ENCODE measurements around the gene CHRDL2. TPM values are rescaled to one million over a fixed set of nuclear protein-coding genes. Genes with fewer than 3 reads are reported as not detected.

The CHRDL2 gene
- total and polyA plus RNA-seq, 5 donors from 2014 or later: not detected

DNA sequence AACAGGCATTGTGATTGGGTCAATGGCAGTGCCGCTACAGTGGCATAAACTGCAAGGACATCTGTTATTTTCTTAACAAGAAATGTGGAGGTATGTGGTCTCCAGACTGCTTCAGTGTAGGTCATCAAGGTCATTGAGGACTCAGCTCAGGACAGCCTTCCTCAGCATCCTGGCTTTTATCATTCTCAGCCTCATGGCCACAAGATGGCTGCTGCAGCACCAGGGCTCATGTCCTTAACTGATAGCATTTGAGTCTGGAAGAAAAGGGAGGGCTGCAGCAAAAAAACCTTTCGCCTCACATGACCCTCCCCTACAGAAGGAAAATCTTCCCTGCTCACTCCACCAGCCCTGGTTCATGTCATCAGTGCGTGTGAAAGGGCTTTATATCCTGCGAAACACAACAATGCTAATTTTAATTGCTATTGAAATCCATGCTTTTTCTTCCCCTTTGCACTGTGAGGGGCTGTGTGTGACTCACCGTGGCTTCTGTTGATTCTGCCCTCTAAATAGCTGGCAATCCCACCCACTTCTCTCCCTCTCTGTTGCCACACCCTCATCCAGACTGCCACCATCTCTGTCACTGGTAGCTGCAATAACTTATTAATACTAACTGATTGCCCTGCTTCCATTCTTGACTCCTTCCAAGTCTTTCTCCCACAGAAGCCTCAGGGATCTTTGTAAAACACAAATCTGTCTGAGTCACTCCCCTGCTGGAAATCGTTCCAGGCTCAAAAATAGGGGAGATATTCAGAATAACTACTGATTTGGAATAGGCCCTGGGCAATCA is 43.8 kb downstream of the CHRDL2 start:
- peaks cover 6% of the 10 kb centered on the region for H3K27me3 ChIP-seq (ENCODE audit: control insufficient read depth, insufficient read depth, low read length)
- Mint-ChIP-seq H3K36me3 (no peaks in the 10 kb centered on the region), H3K9me3 (peaks cover 0 to 2% (median 0%) of the 10 kb centered on the region in 7 donors), H3K4me1 (peaks cover 0 to 7% (median 2%) of the 10 kb centered on the region in 4 donors), H3K4me3 (no peak overlapping the region), H3K27me3 (peaks cover 5% of the 10 kb centered on the region), H3K27ac (no peak overlapping the region)
- no peaks in the 10 kb centered on the region for H3K36me3 ChIP-seq (ENCODE audit: control insufficient read depth, insufficient read depth, low read length)
- no peaks in the 10 kb centered on the region for H3K9me3 ChIP-seq (ENCODE audit: control insufficient read depth in 2 of 2, low read length in 2 of 2)
- H3K4me3 ChIP-seq (ENCODE audit: low read depth, low read length): no peak overlapping the region
- DNase-seq (no peak), ATAC-seq (ENCODE audit: low read depth in 2 of 2) (no peak)
- H3K27ac ChIP-seq (ENCODE audit: insufficient read depth, low read length, poor library complexity, severe bottlenecking): no peak overlapping the region
- H3K4me1 ChIP-seq (ENCODE audit: control insufficient read depth, insufficient read depth, low read length, poor library complexity, severe bottlenecking): peaks cover 7% of the 10 kb centered on the region

DNA sequence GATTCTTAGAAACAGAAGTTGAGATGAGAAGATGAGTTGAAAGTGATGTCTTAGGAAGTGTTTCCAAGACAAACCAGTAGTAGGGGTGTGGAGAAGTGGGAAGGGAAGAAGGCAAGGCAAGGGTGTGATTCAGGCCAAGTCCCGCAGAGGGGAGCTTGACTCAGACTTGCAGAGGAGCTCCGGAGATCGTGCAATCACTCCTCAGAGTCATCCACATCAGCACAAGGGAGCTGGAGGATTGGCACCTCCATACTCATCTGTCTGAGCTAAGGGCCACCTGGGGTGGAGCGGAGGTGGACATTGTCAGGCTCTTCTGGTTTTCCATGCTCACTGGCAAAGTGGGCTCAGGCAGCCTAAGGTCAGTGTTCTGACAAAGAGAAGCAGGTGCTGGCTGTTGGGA is 44.4 kb downstream of the CHRDL2 start:
- no peaks in the 10 kb centered on the region for H3K36me3 ChIP-seq (ENCODE audit: control insufficient read depth, insufficient read depth, low read length)

DNA sequence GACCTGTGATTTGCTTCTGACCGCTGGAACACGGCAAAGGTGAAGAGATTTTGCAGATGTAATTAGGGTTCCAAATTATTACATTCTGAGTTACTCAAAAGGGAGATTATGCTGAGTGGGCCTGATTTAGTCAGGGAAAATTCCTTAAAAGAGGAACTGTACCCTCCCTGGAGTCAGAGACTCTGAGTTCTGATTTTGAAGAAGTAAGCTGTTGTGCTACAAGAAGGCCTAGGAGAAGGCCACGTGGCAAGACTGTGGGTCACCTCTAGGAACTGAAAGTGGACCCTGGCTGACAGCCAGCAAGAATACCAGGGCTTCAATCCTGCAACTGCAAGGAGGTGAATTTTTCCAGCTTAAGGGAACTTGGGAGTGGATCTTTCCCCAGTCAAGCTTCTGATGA is 45.3 kb downstream of the CHRDL2 start:
- H3K4me1 Mint-ChIP-seq: peaks cover 0 to 7% (median 2%) of the 10 kb centered on the region in 4 donors
- ATAC-seq (ENCODE audit: low read depth in 2 of 2) (no peak), DNase-seq (no peak)
- H3K36me3 ChIP-seq (ENCODE audit: control insufficient read depth, insufficient read depth, low read length): no peaks in the 10 kb centered on the region
- H3K9me3 ChIP-seq (ENCODE audit: control insufficient read depth in 2 of 2, low read length in 2 of 2): no peaks in the 10 kb centered on the region
- H3K27me3 Mint-ChIP-seq: peaks cover 5% of the 10 kb centered on the region
- no peak overlapping the region for H3K4me3 ChIP-seq (ENCODE audit: low read depth, low read length)
- H3K9me3 Mint-ChIP-seq: peaks cover 0 to 2% (median 0%) of the 10 kb centered on the region in 7 donors
- peaks cover 7% of the 10 kb centered on the region for H3K27me3 ChIP-seq (ENCODE audit: control insufficient read depth, insufficient read depth, low read length)
- H3K36me3 Mint-ChIP-seq: no peaks in the 10 kb centered on the region
- H3K4me3 Mint-ChIP-seq: no peak overlapping the region
- H3K27ac Mint-ChIP-seq: no peak overlapping the region
- H3K4me1 ChIP-seq (ENCODE audit: control insufficient read depth, insufficient read depth, low read length, poor library complexity, severe bottlenecking): peaks cover 7% of the 10 kb centered on the region
- no peak overlapping the region for H3K27ac ChIP-seq (ENCODE audit: insufficient read depth, low read length, poor library complexity, severe bottlenecking)

More for the DNA sequence above, 44.4 kb downstream of the CHRDL2 start:
- Mint-ChIP-seq H3K9me3 (peaks cover 0 to 2% (median 0%) of the 10 kb centered on the region in 7 donors), H3K27ac (peak overlapping the region in 1 of 3 donors; percentile 6), H3K36me3 (no peaks in the 10 kb centered on the region), H3K27me3 (peaks cover 5% of the 10 kb centered on the region), H3K4me3 (no peak overlapping the region), H3K4me1 (peaks cover 0 to 7% (median 2%) of the 10 kb centered on the region in 4 donors)
- H3K4me1 ChIP-seq (ENCODE audit: control insufficient read depth, insufficient read depth, low read length, poor library complexity, severe bottlenecking): peaks cover 7% of the 10 kb centered on the region
- H3K9me3 ChIP-seq (ENCODE audit: control insufficient read depth in 2 of 2, low read length in 2 of 2): no peaks in the 10 kb centered on the region
- DNase-seq (no peak), ATAC-seq (ENCODE audit: low read depth in 2 of 2) (no peak)
- H3K4me3 ChIP-seq (ENCODE audit: low read depth, low read length): no peak overlapping the region
- peaks cover 7% of the 10 kb centered on the region for H3K27me3 ChIP-seq (ENCODE audit: control insufficient read depth, insufficient read depth, low read length)
- H3K27ac ChIP-seq (ENCODE audit: insufficient read depth, low read length, poor library complexity, severe bottlenecking): no peak overlapping the region

DNA sequence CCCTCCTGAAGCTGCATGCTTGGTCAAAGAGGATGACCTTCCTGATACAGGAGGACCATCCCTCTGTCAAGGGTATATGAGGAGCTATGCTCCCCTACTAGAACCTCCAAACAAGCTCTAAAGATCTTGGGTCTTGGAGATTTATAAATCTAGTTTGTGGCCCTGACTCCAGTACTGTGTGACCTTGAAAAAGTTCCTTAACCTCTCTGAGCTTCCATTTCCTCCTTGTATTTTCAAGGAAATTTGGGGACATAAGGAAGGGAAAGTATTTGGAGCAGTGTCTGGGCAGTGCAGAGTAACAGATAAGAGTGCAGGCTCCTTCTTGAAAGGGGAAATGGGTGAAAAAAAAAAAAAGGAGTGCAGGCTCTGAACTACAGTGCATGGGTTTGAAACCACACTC is 45.9 kb downstream of the CHRDL2 start:
- no peak for DNase-seq
- ATAC-seq (ENCODE audit: low read depth in 2 of 2): no peak
- Histone ChIP-seq H3K4me3 (ENCODE audit: low read depth, low read length) (no peak overlapping the region), H3K27ac (ENCODE audit: insufficient read depth, low read length, poor library complexity, severe bottlenecking) (no peak overlapping the region), H3K9me3 (ENCODE audit: control insufficient read depth in 2 of 2, low read length in 2 of 2) (no peaks in the 10 kb centered on the region), H3K36me3 (ENCODE audit: control insufficient read depth, insufficient read depth, low read length) (no peaks in the 10 kb centered on the region), H3K27me3 (ENCODE audit: control insufficient read depth, insufficient read depth, low read length) (peaks cover 7% of the 10 kb centered on the region), H3K4me1 (ENCODE audit: control insufficient read depth, insufficient read depth, low read length, poor library complexity, severe bottlenecking) (peaks cover 7% of the 10 kb centered on the region)
- Mint-ChIP-seq H3K4me3 (no peak overlapping the region), H3K36me3 (no peaks in the 10 kb centered on the region), H3K9me3 (peaks cover 0 to 2% (median 0%) of the 10 kb centered on the region in 7 donors), H3K27me3 (peaks cover 9% of the 10 kb centered on the region), H3K27ac (no peak overlapping the region), H3K4me1 (peaks cover 0 to 7% (median 2%) of the 10 kb centered on the region in 4 donors)

DNA sequence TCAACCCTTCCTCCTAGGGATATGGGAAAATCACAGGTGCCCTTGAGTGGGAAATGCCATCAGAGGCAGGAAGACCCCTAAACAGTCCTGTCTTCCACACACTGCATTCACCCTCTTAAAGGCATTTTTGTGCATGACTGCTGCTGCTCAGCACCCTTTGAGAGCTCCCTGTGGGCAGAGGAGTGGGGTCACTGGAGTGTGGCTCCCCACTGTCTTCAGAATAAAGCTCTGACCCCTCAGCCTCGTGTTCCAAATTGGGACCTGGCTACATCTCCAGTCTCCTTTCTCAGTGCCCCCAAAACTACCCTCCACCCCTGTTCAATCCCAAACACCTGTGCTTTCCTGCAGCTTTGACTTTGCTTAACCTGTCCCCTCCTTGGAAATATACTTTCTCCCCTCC is 46.6 kb downstream of the CHRDL2 start:
- H3K4me3 Mint-ChIP-seq: no peak overlapping the region
- H3K9me3 Mint-ChIP-seq: peaks cover 0 to 2% (median 0%) of the 10 kb centered on the region in 7 donors
- no peak for ATAC-seq (ENCODE audit: low read depth in 2 of 2)
- H3K4me1 ChIP-seq (ENCODE audit: control insufficient read depth, insufficient read depth, low read length, poor library complexity, severe bottlenecking): peaks cover 7% of the 10 kb centered on the region
- H3K27ac ChIP-seq (ENCODE audit: insufficient read depth, low read length, poor library complexity, severe bottlenecking): no peak overlapping the region
- no peak overlapping the region for H3K4me3 ChIP-seq (ENCODE audit: low read depth, low read length)
- peaks cover 13% of the 10 kb centered on the region for H3K27me3 Mint-ChIP-seq
- H3K9me3 ChIP-seq (ENCODE audit: control insufficient read depth in 2 of 2, low read length in 2 of 2): no peaks in the 10 kb centered on the region
- no peaks in the 10 kb centered on the region for H3K36me3 ChIP-seq (ENCODE audit: control insufficient read depth, insufficient read depth, low read length)
- H3K36me3 Mint-ChIP-seq: no peaks in the 10 kb centered on the region
- peaks cover 0 to 7% (median 2%) of the 10 kb centered on the region in 4 donors for H3K4me1 Mint-ChIP-seq
- H3K27ac Mint-ChIP-seq: no peak overlapping the region
- no peak for DNase-seq
- H3K27me3 ChIP-seq (ENCODE audit: control insufficient read depth, insufficient read depth, low read length): peaks cover 7% of the 10 kb centered on the region

DNA sequence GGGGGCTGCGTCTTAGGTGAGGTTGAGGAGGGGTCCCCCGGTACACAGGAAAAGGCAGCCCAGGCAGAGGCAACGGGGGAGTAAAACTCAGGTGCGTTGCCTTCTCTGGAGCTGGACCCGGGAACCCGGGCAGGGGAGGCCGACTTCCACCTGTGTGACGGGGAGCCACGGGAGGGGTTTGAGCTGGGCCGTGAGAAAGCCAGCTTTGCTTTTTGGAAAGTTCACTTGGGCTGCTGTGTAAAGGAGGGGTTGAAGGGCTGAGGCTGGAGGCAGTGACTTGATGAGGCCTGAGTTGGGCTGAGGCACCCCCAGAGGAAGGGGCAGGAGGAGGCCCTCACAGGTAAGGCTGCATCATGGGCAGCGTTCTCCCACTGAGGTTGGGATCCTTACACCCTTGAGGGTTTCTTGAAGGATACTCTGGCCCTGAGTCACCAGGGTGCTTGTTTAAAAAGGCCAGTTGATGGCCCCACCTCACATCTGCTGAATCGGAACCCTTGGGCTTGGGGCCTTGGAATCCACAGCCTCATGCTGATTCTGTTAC is 47.2 kb downstream of the CHRDL2 start:
- ATAC-seq (ENCODE audit: low read depth in 2 of 2) (no peak), DNase-seq (no peak)
- Mint-ChIP-seq H3K27ac (no peak overlapping the region), H3K4me3 (no peak overlapping the region), H3K4me1 (peaks cover 0 to 7% (median 2%) of the 10 kb centered on the region in 4 donors), H3K9me3 (peaks cover 0 to 2% (median 0%) of the 10 kb centered on the region in 7 donors), H3K36me3 (no peaks in the 10 kb centered on the region), H3K27me3 (peaks cover 13% of the 10 kb centered on the region)
- no peaks in the 10 kb centered on the region for H3K9me3 ChIP-seq (ENCODE audit: control insufficient read depth in 2 of 2, low read length in 2 of 2)
- H3K27ac ChIP-seq (ENCODE audit: insufficient read depth, low read length, poor library complexity, severe bottlenecking): no peak overlapping the region
- peaks cover 7% of the 10 kb centered on the region for H3K4me1 ChIP-seq (ENCODE audit: control insufficient read depth, insufficient read depth, low read length, poor library complexity, severe bottlenecking)
- H3K4me3 ChIP-seq (ENCODE audit: low read depth, low read length): no peak overlapping the region
- no peaks in the 10 kb centered on the region for H3K36me3 ChIP-seq (ENCODE audit: control insufficient read depth, insufficient read depth, low read length)
- H3K27me3 ChIP-seq (ENCODE audit: control insufficient read depth, insufficient read depth, low read length): peaks cover 7% of the 10 kb centered on the region

DNA sequence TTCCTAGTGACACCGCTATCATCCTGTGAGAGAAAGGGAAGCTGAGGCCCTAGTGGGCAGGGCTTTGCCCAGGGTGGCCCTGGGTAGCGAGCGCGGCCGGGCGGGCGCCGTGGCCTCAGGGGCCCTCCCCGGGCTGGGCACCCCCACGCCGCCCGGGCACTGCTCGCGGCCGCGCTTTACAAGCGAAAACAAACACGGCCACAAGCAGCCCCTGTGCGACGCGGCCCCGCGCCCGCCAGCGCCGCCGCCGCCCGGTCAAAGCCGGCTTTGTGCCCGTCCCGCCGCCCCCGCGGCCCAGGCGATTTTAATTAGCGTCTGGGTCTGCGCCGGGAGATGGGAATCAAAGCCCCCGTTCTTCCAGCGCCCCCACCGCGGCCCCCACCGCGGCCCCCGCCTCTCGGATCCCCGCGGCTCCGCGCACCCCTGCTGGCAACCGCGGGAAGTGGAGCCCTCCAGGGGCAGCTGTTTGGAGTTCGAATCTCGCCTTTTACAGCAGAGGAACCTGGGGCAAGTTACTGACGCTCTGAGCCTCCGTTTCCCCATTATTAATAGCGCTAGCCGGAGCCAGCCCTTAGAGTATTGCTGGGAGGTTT is 47.9 kb downstream of the CHRDL2 start:
- H3K4me1 ChIP-seq (ENCODE audit: control insufficient read depth, insufficient read depth, low read length, poor library complexity, severe bottlenecking): peaks cover 7% of the 10 kb centered on the region
- no peak overlapping the region for H3K27ac Mint-ChIP-seq
- H3K27me3 Mint-ChIP-seq: peaks cover 13% of the 10 kb centered on the region
- peaks cover 0 to 2% (median 0%) of the 10 kb centered on the region in 7 donors for H3K9me3 Mint-ChIP-seq
- peaks cover 0 to 7% (median 2%) of the 10 kb centered on the region in 4 donors for H3K4me1 Mint-ChIP-seq
- no peak overlapping the region for H3K27ac ChIP-seq (ENCODE audit: insufficient read depth, low read length, poor library complexity, severe bottlenecking)
- H3K4me3 Mint-ChIP-seq: no peak overlapping the region
- no peaks in the 10 kb centered on the region for H3K36me3 Mint-ChIP-seq
- no peaks in the 10 kb centered on the region for H3K9me3 ChIP-seq (ENCODE audit: control insufficient read depth in 2 of 2, low read length in 2 of 2)
- H3K36me3 ChIP-seq (ENCODE audit: control insufficient read depth, insufficient read depth, low read length): no peaks in the 10 kb centered on the region
- H3K4me3 ChIP-seq (ENCODE audit: low read depth, low read length): no peak overlapping the region
- DNase-seq (no peak), ATAC-seq (ENCODE audit: low read depth in 2 of 2) (no peak)
- peaks cover 7% of the 10 kb centered on the region for H3K27me3 ChIP-seq (ENCODE audit: control insufficient read depth, insufficient read depth, low read length)
